Right renal pelvis (tissue), 4 donors: ENCODE measurements around the gene ARFIP1. TPM values are rescaled to one million over a fixed set of nuclear protein-coding genes. Genes with fewer than 3 reads are reported as not detected.
"Not testable (repeated sequence)": the region's sequence is repeated elsewhere in the genome, so short reads cannot be mapped to it uniquely, and the experiment has no call there.

ENCODE experiments used
- DNase-seq, 4 donors: peaks; one replicate each; pipeline ENCODE4 v3.0.0-alpha.2; 2013; ENCODE audit warnings: low read depth in 4 of 4, low spot score in 3 of 4, missing footprints in 1 of 4
- polyA plus RNA-seq, 4 donors: library from polyadenylated mRNA; unstranded; fragments of 120-200 nt; gene quantifications; one replicate each; pipeline ENCODE4 v1.2.1, GENCODE V29; 2013; ENCODE audit not compliant: insufficient read length in 4 of 4

ARFIP1 gene
- polyA plus RNA-seq, 4 donors, result 45.5 to 54.6 (median 49.5) TPM

DNA sequence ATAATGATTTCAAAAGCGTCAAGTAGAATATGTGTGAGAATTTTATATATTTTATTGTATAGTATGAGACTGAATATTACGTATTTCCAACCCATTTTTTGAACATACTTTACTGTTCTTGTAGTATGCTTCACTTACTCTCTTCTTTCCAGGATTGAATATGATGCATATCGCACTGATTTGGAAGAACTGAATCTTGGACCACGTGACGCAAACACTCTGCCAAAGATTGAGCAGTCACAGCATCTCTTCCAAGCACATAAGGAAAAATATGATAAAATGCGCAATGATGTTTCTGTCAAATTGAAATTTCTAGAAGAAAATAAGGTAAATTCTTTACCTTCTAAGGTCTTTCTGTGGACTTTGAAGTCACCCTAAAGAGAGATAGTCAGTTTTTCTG is 108.2 kb downstream of the ARFIP1 start:
- DNase-seq, result no peak

- DNase-seq, result no peak
Measured at GRCh38 chr4:152892974-152893373, 113.2 kb downstream of the ARFIP1 start.

DNA sequence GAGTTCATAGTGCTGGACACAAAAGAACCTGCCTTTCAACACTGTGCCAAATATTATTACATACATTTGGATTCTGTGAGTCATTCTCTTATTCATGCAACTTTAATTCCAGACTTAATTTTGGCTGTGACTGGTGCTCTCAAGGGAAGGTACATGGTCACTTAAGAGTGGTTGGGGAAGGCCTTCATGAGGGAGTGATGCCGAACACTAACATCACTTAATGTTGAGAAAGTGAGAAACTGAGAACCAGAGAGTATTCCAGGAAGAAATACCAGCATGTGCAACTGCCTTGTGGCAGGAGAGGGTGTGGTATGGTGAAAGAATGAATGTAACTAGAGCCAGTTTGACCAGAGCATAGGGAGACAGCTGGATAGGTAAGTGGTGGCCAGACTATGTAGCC is 114.9 kb downstream of the ARFIP1 start:
- no peak for DNase-seq

- no peak for DNase-seq
Measured at GRCh38 chr4:152896811-152897210, 117.1 kb downstream of the ARFIP1 start.

GRCh38 chr4:152898133-152898532 is 118.4 kb downstream of the ARFIP1 start:
- not testable (repeated sequence) for DNase-seq

GRCh38 chr4:152898606-152899005 is 118.9 kb downstream of the ARFIP1 start:
- DNase-seq, result no peak

DNA sequence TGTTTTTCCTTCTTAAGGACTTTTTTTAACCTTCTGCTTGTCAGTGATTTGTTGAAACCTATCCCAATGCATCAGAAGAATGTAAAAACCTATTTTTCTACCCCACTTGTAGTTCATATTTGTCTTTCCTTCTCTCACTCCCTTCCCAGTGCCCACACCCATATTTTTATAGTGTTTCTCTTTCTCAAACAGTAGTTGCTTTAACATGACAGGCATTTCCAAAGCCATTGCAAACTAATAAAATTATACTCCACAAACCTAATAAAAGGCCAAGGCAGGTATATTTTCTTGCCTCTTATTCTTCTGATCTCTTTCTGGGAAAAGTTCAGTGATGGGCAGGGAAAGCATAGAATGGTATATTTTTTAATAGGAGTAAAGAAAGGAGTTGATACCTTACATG is 120.6 kb downstream of the ARFIP1 start:
- no peak for DNase-seq

DNA sequence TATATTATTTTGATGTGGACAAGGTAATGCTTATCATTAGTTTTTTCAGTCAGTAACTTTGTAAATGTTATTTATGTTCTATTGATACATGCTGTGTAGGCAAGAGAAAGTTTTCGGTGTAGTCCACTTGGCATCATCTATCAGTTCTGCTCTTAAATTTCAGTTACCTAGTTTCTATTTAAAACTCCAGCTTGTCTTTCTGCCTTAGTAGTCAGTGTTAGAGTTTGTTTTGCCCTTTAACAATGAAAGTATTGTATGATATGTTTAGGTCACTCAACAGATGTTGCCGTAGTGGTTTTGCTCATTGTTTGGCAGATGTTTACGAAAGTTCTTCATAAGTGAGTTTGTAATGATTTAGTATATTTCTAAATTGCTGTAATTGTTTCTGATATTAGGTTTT is 121.5 kb downstream of the ARFIP1 start:
- DNase-seq, result no peak

DNA sequence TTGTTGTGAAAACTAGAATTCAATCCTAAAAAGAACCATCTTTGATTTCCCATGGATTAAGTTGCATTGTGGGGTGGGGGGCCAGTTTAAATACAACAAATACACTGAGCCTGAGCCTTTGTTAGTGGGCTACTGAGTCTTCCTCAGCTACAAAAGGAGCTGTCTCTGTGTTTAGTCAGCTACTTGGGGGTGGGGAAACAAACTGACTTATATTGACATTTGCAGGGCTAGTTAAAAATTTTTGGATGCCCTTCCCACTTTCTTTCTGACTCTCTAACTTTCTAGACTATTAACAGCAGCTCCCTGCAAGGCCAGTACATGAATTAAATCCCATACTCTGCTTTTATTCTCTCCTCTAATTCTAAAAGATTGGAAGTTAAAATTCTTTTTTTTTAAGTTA is 123.9 kb downstream of the ARFIP1 start:
- no peak for DNase-seq

DNA sequence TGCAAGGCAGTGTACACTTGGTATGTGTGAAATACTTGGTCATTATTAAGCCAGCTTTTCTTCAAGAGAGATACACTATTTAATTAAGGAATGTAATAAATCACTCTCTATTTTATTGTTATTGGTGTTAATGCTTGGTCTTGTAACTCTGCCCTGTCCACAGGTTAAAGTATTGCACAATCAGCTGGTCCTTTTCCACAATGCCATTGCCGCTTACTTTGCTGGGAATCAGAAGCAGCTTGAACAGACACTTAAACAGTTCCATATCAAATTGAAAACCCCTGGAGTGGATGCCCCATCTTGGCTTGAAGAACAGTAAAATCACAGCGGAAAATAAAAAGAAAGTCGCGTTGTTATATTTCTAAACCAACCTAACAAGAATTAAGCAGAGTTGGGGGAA is 130.1 kb downstream of the ARFIP1 start:
- DNase-seq, result no peak

GRCh38 chr4:152910521-152910920 is 130.8 kb downstream of the ARFIP1 start:
- no peak for DNase-seq

DNA sequence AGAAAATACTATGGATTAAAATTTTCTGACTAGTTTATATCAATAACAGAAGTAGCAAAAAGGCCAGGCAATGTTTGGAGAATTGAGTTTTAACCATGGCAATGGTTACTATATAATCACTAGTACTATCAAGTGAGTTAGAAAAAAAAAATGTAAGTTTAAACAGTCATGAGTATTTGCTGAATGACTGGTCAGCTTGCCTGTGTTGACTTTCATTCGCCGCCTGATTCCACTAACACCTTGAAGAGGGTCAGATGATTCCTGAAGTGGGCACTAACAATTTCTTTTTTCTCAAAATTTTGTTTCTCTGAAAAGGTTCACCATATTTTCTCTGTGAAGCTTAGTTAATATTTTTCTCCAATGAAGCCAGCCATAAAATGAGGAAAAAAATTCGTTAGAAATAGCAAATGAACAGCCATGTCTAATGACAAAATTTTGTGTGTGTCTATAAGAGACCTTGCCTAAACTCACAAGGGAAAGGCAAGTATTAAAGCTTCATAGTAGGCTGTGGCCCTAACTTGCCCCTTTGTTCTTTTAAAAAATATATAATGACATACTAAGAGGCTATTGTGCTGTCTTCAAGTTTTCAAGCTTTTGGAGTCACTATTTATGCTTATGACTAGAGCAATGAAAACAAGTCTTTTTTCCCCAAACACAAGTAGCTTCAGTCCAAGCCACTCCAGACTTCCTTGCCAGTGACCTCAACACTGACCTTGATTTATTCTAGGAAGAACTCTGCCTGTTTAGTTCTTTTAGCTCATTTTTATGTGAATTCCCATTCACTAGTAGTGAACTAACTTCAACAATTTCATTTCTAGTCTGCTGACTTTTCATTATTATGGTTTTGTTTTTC is 138.0 kb downstream of the ARFIP1 start:
- DNase-seq, result no peak

GRCh38 chr4:152919826-152920225 is 140.1 kb downstream of the ARFIP1 start:
- DNase-seq, result no peak

GRCh38 chr4:152920768-152921167 is 141.0 kb downstream of the ARFIP1 start:
- no peak for DNase-seq

GRCh38 chr4:152921284-152921683 is 141.5 kb downstream of the ARFIP1 start:
- DNase-seq, result no peak

- DNase-seq, result no peak
Measured at GRCh38 chr4:152925851-152926250, 146.1 kb downstream of the ARFIP1 start.

DNA sequence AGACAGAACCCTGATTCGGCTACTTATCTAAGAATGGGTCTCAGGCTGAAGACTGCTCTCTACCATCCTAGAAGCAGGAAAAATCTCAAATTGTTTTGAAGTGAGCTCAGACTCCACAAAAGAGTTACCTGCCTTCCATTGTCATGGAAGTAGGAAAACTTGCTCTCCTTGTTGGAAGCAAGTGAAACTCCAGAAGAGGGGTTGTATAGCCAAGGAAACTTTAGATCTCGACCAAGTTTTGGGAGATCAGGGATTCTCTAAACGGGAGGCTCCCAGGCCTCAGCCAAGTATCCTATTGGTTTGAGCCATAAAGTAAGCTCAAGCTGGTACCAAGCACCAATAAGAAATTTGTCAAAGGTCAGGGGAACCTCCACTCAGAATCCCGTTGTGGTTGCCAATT is 147.2 kb downstream of the ARFIP1 start:
- DNase-seq, result no peak

DNA sequence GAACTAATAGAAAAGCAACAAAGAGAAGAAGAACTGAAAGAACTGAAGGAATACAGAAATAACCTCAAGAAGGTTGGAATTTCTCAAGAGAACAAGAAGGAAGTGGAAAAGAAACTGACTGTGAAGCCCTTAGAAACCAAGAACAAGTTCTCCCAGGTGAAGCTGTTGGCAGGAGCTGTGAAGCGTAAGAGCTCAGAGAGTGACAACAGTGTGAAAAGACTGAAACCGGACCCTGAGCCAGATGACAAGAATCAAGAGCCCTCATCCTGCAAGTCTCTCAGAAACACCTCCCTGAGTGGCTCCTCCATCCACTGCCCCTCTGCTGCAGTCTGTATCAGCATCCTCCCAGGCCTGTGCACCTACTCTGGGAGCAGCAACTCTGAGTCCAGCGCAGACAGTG is 148.0 kb downstream of the ARFIP1 start:
- DNase-seq, result no peak

DNA sequence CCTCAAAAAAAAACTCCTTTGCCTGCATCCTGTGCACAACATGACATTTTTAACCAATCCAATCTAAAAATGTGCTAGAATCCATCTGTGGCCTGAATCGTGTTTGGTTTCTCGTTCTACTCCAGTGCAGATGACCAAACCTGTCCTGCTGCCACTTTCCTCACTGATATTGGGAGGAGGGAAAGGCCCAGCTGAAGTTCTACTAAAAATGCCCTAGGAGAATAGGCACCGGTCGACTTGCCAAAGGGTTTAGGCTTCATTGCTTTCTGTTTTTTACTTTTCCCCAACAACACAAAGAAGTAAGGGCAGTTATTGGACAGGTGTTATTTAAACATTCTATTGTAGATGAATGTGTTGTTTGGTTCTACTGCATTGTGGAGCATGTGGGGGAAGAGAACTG is 148.5 kb downstream of the ARFIP1 start:
- no peak for DNase-seq

DNA sequence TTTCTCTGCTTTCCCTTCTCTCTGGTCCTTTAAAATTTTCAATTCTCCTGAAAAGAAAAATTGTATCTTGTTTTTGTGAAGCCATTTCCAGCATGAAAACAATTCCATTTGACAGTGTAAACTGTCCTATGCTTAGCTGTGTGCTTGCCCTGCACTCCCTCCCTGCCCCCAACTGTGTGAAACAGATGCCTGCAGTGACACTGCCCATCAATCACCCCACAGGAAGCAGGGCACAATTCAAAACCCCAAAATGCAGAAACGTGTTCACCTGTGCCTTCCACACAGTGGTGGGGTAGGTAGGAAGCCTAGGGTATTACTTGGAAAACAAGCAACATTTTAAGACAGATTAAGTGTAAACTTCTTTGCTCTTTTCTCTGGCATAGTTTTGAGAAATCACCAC is 150.1 kb downstream of the ARFIP1 start:
- no peak for DNase-seq

GRCh38 chr4:152935143-152935542 is 155.4 kb downstream of the ARFIP1 start:
- no peak for DNase-seq

DNA sequence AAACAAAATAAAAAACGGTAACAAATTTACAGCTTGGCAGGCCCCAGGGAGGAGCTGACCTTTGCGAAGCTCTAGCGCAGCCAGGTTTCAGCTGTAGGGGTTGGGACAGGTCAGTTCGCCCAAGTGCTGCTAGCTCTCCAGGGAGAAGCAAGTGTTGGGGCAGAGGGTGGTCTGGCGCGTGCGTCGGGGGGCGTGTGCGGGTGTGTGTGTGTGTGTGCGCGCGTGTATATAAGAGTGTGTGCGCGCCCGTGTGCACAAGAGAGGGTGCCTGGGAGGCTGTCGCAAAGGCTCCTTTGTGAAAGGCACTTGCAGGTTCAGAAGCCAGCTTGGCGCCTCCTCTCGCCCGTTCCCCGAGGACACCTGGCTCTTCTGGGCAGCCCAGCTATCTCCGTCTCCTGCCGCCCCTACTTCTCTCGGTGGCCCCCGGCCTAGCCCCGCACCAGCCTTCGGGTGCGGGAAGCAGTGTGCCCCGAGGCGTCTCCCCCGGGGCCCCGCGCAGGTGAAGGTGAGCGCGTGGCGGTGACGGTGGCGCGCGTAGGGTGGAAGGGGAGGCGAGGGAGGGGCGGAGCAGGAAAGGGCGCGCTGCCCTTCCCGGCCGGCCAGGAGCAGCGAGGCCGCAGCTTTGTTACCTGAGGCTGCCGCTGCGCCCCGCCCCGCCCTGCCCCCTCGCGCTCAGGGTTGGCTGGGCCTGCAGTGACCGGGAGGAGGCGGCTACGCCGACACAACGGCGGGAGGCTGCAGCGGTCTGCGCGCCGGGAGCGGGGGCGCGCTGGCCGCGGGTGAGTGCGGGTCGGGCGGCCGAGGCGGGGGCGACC is 156.1 kb downstream of the ARFIP1 start, which contains the start of gene FHDC1:
Gene FHDC1 (plus strand): TSS at position 693 of the 815 bp plus-strand sequence. CDS start 6,735 bp downstream, outside the sequence.
- DNase-seq, result no peak
